K562 (cell line): ENCODE results near the gene TFRC. TPM values are rescaled to one million over a fixed set of nuclear protein-coding genes. Genes with fewer than 3 reads are reported as not detected.

Source experiments
- ATAC-seq: fragments of 200-7000 bp; cut with Tn5 transposase; 3 replicates; pipeline ENCODE4 v1.9.1; 2020; ENCODE audit warnings: moderate library complexity
- BruUV-seq: library from RNA; stranded (reverse); fragments of 400-500 nt; replicated peaks from 2 replicates; lab custom pipeline; 2021; lab: Mats Ljungman, UMichigan
- CTCF ChIA-PET: fragments of 300-600 bp; formaldehyde crosslinking; extraction: SDS; loops from one replicate; lab custom pipeline; 2021; ENCODE audit warnings: low intra/inter-chr PET ratio; lab: Yijun Ruan, JAX
- POLR2A ChIA-PET: fragments of 300-600, 350-650 bp; sonication (Branson Sonifier 250); formaldehyde crosslinking; extraction: SDS; loops from one replicate; lab custom pipeline; 2021; ENCODE audit warnings: antibody characterized with exemption, inconsistent platforms; lab: Yijun Ruan, JAX
- DNase-seq, 4 experiments: peaks; one replicate each; pipeline versions ENCODE4 v3.0.0 to v3.0.0-alpha.2; 2011 to 2018; ENCODE audit warnings: low spot score in 3 of 4, mixed read lengths in 3 of 4; ENCODE audit errors: extremely low read depth in 1 of 4
- FAIRE-seq: peaks from 2 replicates; lab custom pipeline; 2011; peaks lifted over from hg19 to GRCh38; lab: Jason Lieb, UNC
- H2AFZ ChIP-seq: 2 replicates; pipeline ENCODE4 v1.6.0; 2011; ENCODE audit warnings: low read depth, low read length, control low read depth, inconsistent platforms
- H3K27ac ChIP-seq: fragments of 200-600 bp; 3 replicates; pipeline ENCODE4 v1.8.0; 2011; ENCODE audit warnings: low read depth, mild to moderate bottlenecking, control low read depth, inconsistent platforms, low read length, moderate library complexity, mixed read lengths; ENCODE audit errors: extremely low read depth
- H3K27me3 ChIP-seq, 2 experiments: fragments of 300-600 bp in 1 of 2; 2 replicates in 1 of 2; 3 replicates in 1 of 2; pipeline versions ENCODE4 v1.6.0 to v1.8.0; 2011; ENCODE audit warnings: inconsistent platforms in 2 of 2, low read length in 2 of 2, mild to moderate bottlenecking in 1 of 2, mixed read lengths in 1 of 2, moderate library complexity in 1 of 2; ENCODE audit not compliant: control insufficient read depth in 2 of 2, insufficient read depth in 2 of 2
- H3K36me3 ChIP-seq: fragments of 300-600 bp; 3 replicates; pipeline ENCODE4 v1.8.0; 2011; ENCODE audit warnings: mild to moderate bottlenecking, low read length, inconsistent platforms; ENCODE audit not compliant: control insufficient read depth, insufficient read depth
- H3K4me1 ChIP-seq, 2 experiments: fragments of 200-600 bp in 1 of 2; replicated peaks in 1 of 2; 2 replicates in 1 of 2; 3 replicates in 1 of 2; pipeline versions ENCODE4 v1.5.1 to v1.8.0; 2011; ENCODE audit warnings: inconsistent platforms in 2 of 2, low read length in 2 of 2, mild to moderate bottlenecking in 1 of 2, mixed read lengths in 1 of 2, moderate library complexity in 1 of 2; ENCODE audit not compliant: control insufficient read depth in 2 of 2, insufficient read depth in 2 of 2
- H3K4me2 ChIP-seq: 2 replicates; pipeline ENCODE4 v1.6.1; 2011; ENCODE audit warnings: low read length, control low read depth, inconsistent platforms, mixed read lengths; ENCODE audit not compliant: insufficient read depth
- H3K4me3 ChIP-seq: fragments of 200-600 bp; sonication (generic), shearing (Covaris generic); 2 replicates; pipeline ENCODE4 v1.5.1; 2016; ENCODE audit warnings: control low read depth, inconsistent platforms
- H3K79me2 ChIP-seq: fragments of 200-600 bp; 3 replicates; pipeline ENCODE4 v1.8.0; 2011; ENCODE audit warnings: low read length, inconsistent platforms; ENCODE audit not compliant: control insufficient read depth, insufficient read depth
- H3K9ac ChIP-seq, 2 experiments: 2 replicates each; pipeline versions ENCODE4 v1.6.0 to v1.6.1; 2011; ENCODE audit warnings: low read depth in 2 of 2, low read length in 2 of 2, control low read depth in 1 of 2, inconsistent platforms in 1 of 2, mild to moderate bottlenecking in 1 of 2, mixed read lengths in 1 of 2; ENCODE audit not compliant: insufficient read depth in 1 of 2
- H3K9me1 ChIP-seq: one replicate; pipeline ENCODE4 v1.6.0; 2011; ENCODE audit warnings: inconsistent platforms, mild to moderate bottlenecking, low read length, moderate library complexity; ENCODE audit not compliant: control insufficient read depth, insufficient read depth
- H3K9me3 ChIP-seq: replicated peaks from 2 replicates; pipeline ENCODE4 v1.5.1; 2011; ENCODE audit warnings: low read depth, low read length, inconsistent platforms; ENCODE audit not compliant: control insufficient read depth, insufficient read depth
- H4K20me1 ChIP-seq: replicated peaks from 2 replicates; pipeline ENCODE4 v1.6.1; 2011; ENCODE audit warnings: low read length, inconsistent platforms, mixed read lengths; ENCODE audit not compliant: control insufficient read depth, insufficient read depth
- ADNP ChIP-seq: fragments of 200-800 bp; sonication (Bioruptor generic); IDR thresholded peaks from 2 replicates; pipeline ENCODE4 v1.6.1; 2016; ENCODE audit warnings: missing genetic modification characterization, missing compliant biosample characterization
- BHLHE40 ChIP-seq: IDR thresholded peaks from 2 replicates; pipeline ENCODE4 v1.6.1; 2011; ENCODE audit warnings: low read length, improper control_type of control experiment
- BRF1 ChIP-seq: IDR thresholded peaks from 3 replicates; pipeline ENCODE4 v1.6.1; 2011; ENCODE audit warnings: borderline replicate concordance, mild to moderate bottlenecking; ENCODE audit not compliant: insufficient read length; ENCODE audit errors: extremely low read depth
- CEBPB ChIP-seq: fragments of 450-650 bp; IDR thresholded peaks from 2 replicates; pipeline ENCODE4 v1.6.1; 2016; ENCODE audit warnings: missing genetic modification characterization, missing compliant biosample characterization
- NFATC3 ChIP-seq: fragments of 450-650 bp; IDR thresholded peaks from 2 replicates; pipeline ENCODE4 v1.6.1; 2017; ENCODE audit warnings: mild to moderate bottlenecking
- NFIC ChIP-seq: fragments of 450-650 bp; IDR thresholded peaks from 2 replicates; pipeline ENCODE4 v1.6.1; 2017; ENCODE audit warnings: mild to moderate bottlenecking, inconsistent platforms
- SREBF1 ChIP-seq: fragments of 150-350 bp; IDR thresholded peaks from 2 replicates; pipeline ENCODE4 v1.6.1; 2014; ENCODE audit warnings: antibody characterized with exemption, low read depth, low read length, borderline replicate concordance
- TARDBP ChIP-seq: fragments of 450-650 bp; IDR thresholded peaks from 2 replicates; pipeline ENCODE4 v1.6.1; 2016
- WGBS: fragments of 100-300 bp; shearing (Covaris generic); methylation state at CpG from one replicate; pipeline ENCODE4 v1.1.6; 2016; ENCODE audit warnings: low coverage, mixed read lengths; ENCODE audit not compliant: insufficient coverage; ENCODE audit errors: missing lambda C conversion rate; 5-methylcytosine and 5-hydroxymethylcytosine counted together
- in situ Hi-C: fragments of 300-500 bp; cut with MboI; formaldehyde crosslinking; loops from 4 replicates; pipeline ENCODE4 v1.15.0; 2018; ENCODE audit warnings: inconsistent platforms, mixed read lengths
- intact Hi-C: fragments of 100-400 bp; cut with micrococcal nuclease; formaldehyde crosslinking; loops from 2 replicates; pipeline ENCODE4 v1.14.2; 2022
- polyA plus RNA-seq, 8 experiments: library from polyadenylated mRNA; depleted of rRNA in 4 of 8; stranded (reverse) in 5 of 8; unstranded in 3 of 8; fragments of >200 nt; fragmentation: Nextera tagmentation in 2 of 8; fragmentation: Illumina TruSeq in 1 of 8; extraction: Ambion mirVana in 2 of 8; extraction: Trizol in 1 of 8; gene quantifications; 2 replicates each; pipeline versions ENCODE4 v1.2.1 to v1.2.3, GENCODE V29; 2011 to 2014; ENCODE audit warnings: inconsistent platforms in 1 of 8, missing spikeins in 1 of 8
- total RNA-seq, 7 experiments: library from RNA; depleted of rRNA in 6 of 7; stranded (reverse); fragments of >200 nt in 6 of 7; fragmentation: Illumina TruSeq in 2 of 7; extraction: Trizol in 2 of 7; gene quantifications; 2 replicates each; pipeline versions ENCODE4 v1.2.1 to v1.2.3, GENCODE V29; 2011 to 2021; ENCODE audit warnings: low replicate concordance in 1 of 7
- TF ChIP-seq, protein P1 (sequence below): fragments of 450-650 bp; IDR thresholded peaks from 2 replicates; pipeline ENCODE4 v1.6.1; 2017; ENCODE audit warnings: antibody characterized with exemption, mild to moderate bottlenecking
- TF ChIP-seq, protein P2 (sequence below): fragments of 450-650 bp; formaldehyde crosslinking; IDR thresholded peaks from 2 replicates; pipeline ENCODE4 v1.4.0; 2022; ENCODE audit warnings: missing genetic modification characterization
- TF ChIP-seq, protein P3 (sequence below): sonication (generic); formaldehyde crosslinking; IDR thresholded peaks from 2 replicates; pipeline ENCODE4 v1.5.0; 2020; ENCODE audit warnings: missing genetic modification reagents
- TF ChIP-seq, protein P4 (sequence below): sonication (generic); formaldehyde crosslinking; IDR thresholded peaks from 2 replicates; pipeline ENCODE4 v1.8.0; 2022; ENCODE audit warnings: missing genetic modification reagents, mild to moderate bottlenecking, moderate library complexity, borderline replicate concordance

Gene TFRC
- total and polyA plus RNA-seq, 9 of the 15 experiments (the other 6 are each of a cell fraction or from before 2014, with no cell fraction given): 149 to 679 (median 332) TPM

DNA sequence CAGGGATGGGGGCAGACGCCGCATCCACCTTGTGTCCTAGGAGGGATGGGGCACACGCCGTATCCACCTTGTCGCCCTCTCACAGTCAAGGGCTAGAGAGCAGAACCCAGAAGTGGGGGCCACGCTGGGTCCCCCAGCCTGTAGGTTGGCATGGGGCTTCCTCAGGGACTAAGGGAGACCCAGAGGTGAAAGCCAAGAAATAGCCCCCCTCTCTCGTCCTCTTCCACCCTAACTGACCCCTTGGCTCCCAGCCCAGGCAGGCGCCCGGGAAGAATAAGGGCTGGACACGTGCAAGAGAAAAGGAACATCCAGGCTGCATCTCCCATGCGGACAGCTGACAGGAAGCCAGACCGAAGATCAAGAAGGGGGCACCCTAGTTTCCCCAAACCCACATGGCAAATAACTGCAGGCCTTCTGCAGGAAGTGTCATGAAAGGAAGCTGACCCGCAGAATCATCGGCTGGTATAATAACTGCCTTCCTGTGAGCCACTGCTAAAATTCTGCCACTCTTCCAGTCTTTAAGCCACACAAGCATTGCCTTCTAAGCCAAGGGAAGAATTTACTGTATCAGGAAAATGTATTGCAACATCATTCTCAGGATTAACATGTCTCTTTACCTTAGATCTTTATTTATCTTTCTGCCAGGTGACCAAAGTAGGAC is 38.5 kb upstream of the TFRC start:
- intact Hi-C loops (no loop called here), in situ Hi-C loops (no loop called here)
- no peak for FAIRE-seq
- peak in 1 of 4 experiments; percentile 7 for DNase-seq
- Histone ChIP-seq H3K4me2 (no peak overlapping the region), H3K27ac (no peak overlapping the region), H3K79me2 (no peaks in the 10 kb centered on the region), H3K4me3 (no peak overlapping the region), H2AFZ (peak overlapping the region; percentile 73), H3K4me1 (peaks cover 23 to 32% of the 10 kb centered on the region in 2 experiments), H4K20me1 (no peaks in the 10 kb centered on the region), H3K36me3 (no peaks in the 10 kb centered on the region; the same call in 2 of the 3 replicates), H3K9me3 (no peaks in the 10 kb centered on the region), H3K9me1 (no peaks in the 10 kb centered on the region), H3K27me3 (no peaks in the 10 kb centered on the region), H3K9ac (peak overlapping the region; percentile 3 to 76; a peak in 3 of 4 replicates)
- POLR2A ChIA-PET: interaction anchor here (1.3 to 2.0 kb wide), 3 partner anchors 10 to 74 kb away, joined by 3 to 5 read pairs (median 5); no protein-coding TSS in a partner anchor
- TF ChIP-seq BHLHE40 (0 out of 2 replicates have a peak, but pooled peaks have one; percentile 5), NFIC (0 out of 2 replicates have a peak, but pooled peaks have one; percentile 15), TARDBP (no peak), ADNP (tag) (no peak), NFATC3 (no peak), BRF1 (no peak), SREBF1 (no peak), CEBPB (tag) (peak; percentile 72)
- TF ChIP-seq, protein P1, sequence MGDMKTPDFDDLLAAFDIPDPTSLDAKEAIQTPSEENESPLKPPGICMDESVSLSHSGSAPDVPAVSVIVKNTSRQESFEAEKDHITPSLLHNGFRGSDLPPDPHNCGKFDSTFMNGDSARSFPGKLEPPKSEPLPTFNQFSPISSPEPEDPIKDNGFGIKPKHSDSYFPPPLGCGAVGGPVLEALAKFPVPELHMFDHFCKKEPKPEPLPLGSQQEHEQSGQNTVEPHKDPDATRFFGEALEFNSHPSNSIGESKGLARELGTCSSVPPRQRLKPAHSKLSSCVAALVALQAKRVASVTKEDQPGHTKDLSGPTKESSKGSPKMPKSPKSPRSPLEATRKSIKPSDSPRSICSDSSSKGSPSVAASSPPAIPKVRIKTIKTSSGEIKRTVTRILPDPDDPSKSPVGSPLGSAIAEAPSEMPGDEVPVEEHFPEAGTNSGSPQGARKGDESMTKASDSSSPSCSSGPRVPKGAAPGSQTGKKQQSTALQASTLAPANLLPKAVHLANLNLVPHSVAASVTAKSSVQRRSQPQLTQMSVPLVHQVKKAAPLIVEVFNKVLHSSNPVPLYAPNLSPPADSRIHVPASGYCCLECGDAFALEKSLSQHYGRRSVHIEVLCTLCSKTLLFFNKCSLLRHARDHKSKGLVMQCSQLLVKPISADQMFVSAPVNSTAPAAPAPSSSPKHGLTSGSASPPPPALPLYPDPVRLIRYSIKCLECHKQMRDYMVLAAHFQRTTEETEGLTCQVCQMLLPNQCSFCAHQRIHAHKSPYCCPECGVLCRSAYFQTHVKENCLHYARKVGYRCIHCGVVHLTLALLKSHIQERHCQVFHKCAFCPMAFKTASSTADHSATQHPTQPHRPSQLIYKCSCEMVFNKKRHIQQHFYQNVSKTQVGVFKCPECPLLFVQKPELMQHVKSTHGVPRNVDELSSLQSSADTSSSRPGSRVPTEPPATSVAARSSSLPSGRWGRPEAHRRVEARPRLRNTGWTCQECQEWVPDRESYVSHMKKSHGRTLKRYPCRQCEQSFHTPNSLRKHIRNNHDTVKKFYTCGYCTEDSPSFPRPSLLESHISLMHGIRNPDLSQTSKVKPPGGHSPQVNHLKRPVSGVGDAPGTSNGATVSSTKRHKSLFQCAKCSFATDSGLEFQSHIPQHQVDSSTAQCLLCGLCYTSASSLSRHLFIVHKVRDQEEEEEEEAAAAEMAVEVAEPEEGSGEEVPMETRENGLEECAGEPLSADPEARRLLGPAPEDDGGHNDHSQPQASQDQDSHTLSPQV: 0 out of 2 replicates have a peak, but pooled peaks have one; percentile 50
- TF ChIP-seq, protein P2, sequence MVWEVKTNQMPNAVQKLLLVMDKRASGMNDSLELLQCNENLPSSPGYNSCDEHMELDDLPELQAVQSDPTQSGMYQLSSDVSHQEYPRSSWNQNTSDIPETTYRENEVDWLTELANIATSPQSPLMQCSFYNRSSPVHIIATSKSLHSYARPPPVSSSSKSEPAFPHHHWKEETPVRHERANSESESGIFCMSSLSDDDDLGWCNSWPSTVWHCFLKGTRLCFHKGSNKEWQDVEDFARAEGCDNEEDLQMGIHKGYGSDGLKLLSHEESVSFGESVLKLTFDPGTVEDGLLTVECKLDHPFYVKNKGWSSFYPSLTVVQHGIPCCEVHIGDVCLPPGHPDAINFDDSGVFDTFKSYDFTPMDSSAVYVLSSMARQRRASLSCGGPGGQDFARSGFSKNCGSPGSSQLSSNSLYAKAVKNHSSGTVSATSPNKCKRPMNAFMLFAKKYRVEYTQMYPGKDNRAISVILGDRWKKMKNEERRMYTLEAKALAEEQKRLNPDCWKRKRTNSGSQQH: no peak
- TF ChIP-seq, protein P3, sequence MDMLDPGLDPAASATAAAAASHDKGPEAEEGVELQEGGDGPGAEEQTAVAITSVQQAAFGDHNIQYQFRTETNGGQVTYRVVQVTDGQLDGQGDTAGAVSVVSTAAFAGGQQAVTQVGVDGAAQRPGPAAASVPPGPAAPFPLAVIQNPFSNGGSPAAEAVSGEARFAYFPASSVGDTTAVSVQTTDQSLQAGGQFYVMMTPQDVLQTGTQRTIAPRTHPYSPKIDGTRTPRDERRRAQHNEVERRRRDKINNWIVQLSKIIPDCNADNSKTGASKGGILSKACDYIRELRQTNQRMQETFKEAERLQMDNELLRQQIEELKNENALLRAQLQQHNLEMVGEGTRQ (CRISPR knock-in tag): no peak
- TF ChIP-seq, protein P4, sequence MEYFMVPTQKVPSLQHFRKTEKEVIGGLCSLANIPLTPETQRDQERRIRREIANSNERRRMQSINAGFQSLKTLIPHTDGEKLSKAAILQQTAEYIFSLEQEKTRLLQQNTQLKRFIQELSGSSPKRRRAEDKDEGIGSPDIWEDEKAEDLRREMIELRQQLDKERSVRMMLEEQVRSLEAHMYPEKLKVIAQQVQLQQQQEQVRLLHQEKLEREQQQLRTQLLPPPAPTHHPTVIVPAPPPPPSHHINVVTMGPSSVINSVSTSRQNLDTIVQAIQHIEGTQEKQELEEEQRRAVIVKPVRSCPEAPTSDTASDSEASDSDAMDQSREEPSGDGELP (CRISPR knock-in tag): peak; percentile 28; the same call in 1 of the 2 replicates
- WGBS: 76% methylated on average over 14 of the region's 14 CpGs
- ATAC-seq: no peak
- BruUV-seq: no TSS peak
- CTCF ChIA-PET: no interaction called here
